HuH-7 (cell line): Measurements from ENCODE around the gene MARK4.
"Not testable (repeated sequence)": the region's sequence is repeated elsewhere in the genome, so short reads cannot be mapped to it uniquely, and the experiment has no call there.

Experiments
- DNase-seq: peaks from one replicate; pipeline ENCODE4 v3.0.0; 2011; ENCODE audit warnings: low spot score

Gene MARK4

GRCh38 chr19:45243144-45243732 lies 7.8 kb upstream of the MARK4 start:
- DNase-seq, result no peak

GRCh38 chr19:45244133-45244794 lies 6.8 kb upstream of the MARK4 start:
- DNase-seq, result no peak

- no peak for DNase-seq
Measured at GRCh38 chr19:45245334-45245787, 5.7 kb upstream of the MARK4 start, which contains the start of gene EXOC3L2. Gene EXOC3L2 (minus strand): TSS chr19:45245407. CDS start chr19:45239045, 6,362 bp downstream.

- DNase-seq, result no peak
Measured at GRCh38 chr19:45245826-45246225, 5.2 kb upstream of the MARK4 start.

GRCh38 chr19:45247136-45247535 lies 3.9 kb upstream of the MARK4 start:
- DNase-seq, result no peak

- DNase-seq, result no peak
Measured at GRCh38 chr19:45249261-45250033, 1.6 kb upstream of the MARK4 start.

- no peak for DNase-seq
Measured at GRCh38 chr19:45250216-45250831, 747 bp upstream of the MARK4 start.

- DNase-seq, result no peak
Measured at GRCh38 chr19:45251452-45252354, 632 bp downstream of the MARK4 start.

- no peak for DNase-seq
Measured at GRCh38 chr19:45253396-45254027, 2.4 kb downstream of the MARK4 start.

- no peak for DNase-seq
Measured at GRCh38 chr19:45254044-45254531, 3.0 kb downstream of the MARK4 start.

- no peak for DNase-seq
Measured at GRCh38 chr19:45255611-45256157, 4.6 kb downstream of the MARK4 start.

GRCh38 chr19:45256836-45257235 lies 5.8 kb downstream of the MARK4 start:
- no peak for DNase-seq

- DNase-seq, result no peak
Measured at GRCh38 chr19:45258862-45259261, 7.8 kb downstream of the MARK4 start.

GRCh38 chr19:45262570-45262969 lies 11.5 kb downstream of the MARK4 start:
- no peak for DNase-seq

GRCh38 chr19:45263013-45263412 lies 11.9 kb downstream of the MARK4 start:
- no peak for DNase-seq

GRCh38 chr19:45264781-45265317 lies 13.8 kb downstream of the MARK4 start:
- no peak for DNase-seq

GRCh38 chr19:45265375-45265774 lies 14.3 kb downstream of the MARK4 start:
- no peak for DNase-seq

GRCh38 chr19:45267296-45267695 lies 16.2 kb downstream of the MARK4 start:
- DNase-seq, result no peak

- not testable (repeated sequence) for DNase-seq
Measured at GRCh38 chr19:45269939-45270338, 18.9 kb downstream of the MARK4 start.

GRCh38 chr19:45271098-45271734 lies 20.1 kb downstream of the MARK4 start:
- DNase-seq, result no peak
